CD4-positive, alpha-beta T cell (primary cell): ENCODE results near the gene COL18A1. TPM values are rescaled to one million over a fixed set of nuclear protein-coding genes. Genes with fewer than 3 reads are reported as not detected.

ENCODE experiments used
- ATAC-seq: fragments of 200-7000 bp; cut with Tn5 transposase; one replicate; pipeline ENCODE4 v1.10.0; 2022; ENCODE audit warnings: mild to moderate bottlenecking; ENCODE audit not compliant: poor library complexity
- CTCF ChIA-PET: fragments of 350-600 bp; sonication (Branson Sonifier 250); formaldehyde crosslinking; loops from one replicate; lab custom pipeline; 2021; ENCODE audit warnings: antibody characterized with exemption, inconsistent platforms; lab: Charles Lee
- POLR2A ChIA-PET: fragments of 350-600 bp; sonication (Branson Sonifier 250); formaldehyde crosslinking; loops from one replicate; lab custom pipeline; 2021; ENCODE audit warnings: antibody characterized with exemption, inconsistent platforms; lab: Charles Lee
- DNase-seq, 14 experiments: peaks; one replicate each; pipeline ENCODE4 v3.0.0-alpha.2; 2013 to 2020; ENCODE audit warnings: mixed read lengths in 2 of 14
- H3K27ac ChIP-seq, 2 donors: one replicate each; pipeline versions ENCODE4 v1.5.1 to v1.7.0; 2013; ENCODE audit warnings: low read length in 2 of 2, low read depth in 1 of 2, mild to moderate bottlenecking in 1 of 2
- H3K27me3 ChIP-seq, 2 experiments: 1 replicate in 1 of 2; 2 replicates in 1 of 2; pipeline versions ENCODE4 v1.6.1 to v1.7.0; 2013; ENCODE audit warnings: low read length in 2 of 2, control low read depth in 1 of 2, mild to moderate bottlenecking in 1 of 2, moderate library complexity in 1 of 2; ENCODE audit not compliant: insufficient read depth in 2 of 2, control insufficient read depth in 1 of 2
- H3K36me3 ChIP-seq: one replicate; pipeline ENCODE4 v1.6.1; 2013; ENCODE audit warnings: low read length, control low read depth; ENCODE audit not compliant: insufficient read depth
- H3K4me1 ChIP-seq: one replicate; pipeline ENCODE4 v1.6.1; 2013; ENCODE audit warnings: low read length, control low read depth; ENCODE audit not compliant: insufficient read depth
- H3K4me3 ChIP-seq: one replicate; pipeline ENCODE4 v1.5.1; 2013; ENCODE audit warnings: mild to moderate bottlenecking, low read length, moderate library complexity
- H3K9me3 ChIP-seq, 2 experiments: 1 replicate in 1 of 2; 2 replicates in 1 of 2; pipeline versions ENCODE4 v1.6.1 to v1.7.0; 2013; ENCODE audit warnings: low read length in 2 of 2, mild to moderate bottlenecking in 2 of 2, control low read depth in 1 of 2, moderate library complexity in 1 of 2; ENCODE audit not compliant: control insufficient read depth in 1 of 2, insufficient read depth in 1 of 2
- H3K27ac Mint-ChIP-seq: one replicate; pipeline ENCODE4 v1.8.0; 2020; ENCODE audit warnings: mixed read lengths
- H3K27me3 Mint-ChIP-seq: one replicate; pipeline ENCODE4 v1.8.0; 2021; ENCODE audit warnings: mixed read lengths
- H3K36me3 Mint-ChIP-seq: one replicate; pipeline ENCODE4 v1.8.0; 2021; ENCODE audit warnings: low read depth, mixed read lengths
- H3K4me1 Mint-ChIP-seq: one replicate; pipeline ENCODE4 v1.8.0; 2021; ENCODE audit warnings: low read depth, mixed read lengths
- H3K4me3 Mint-ChIP-seq: one replicate; pipeline ENCODE4 v1.8.0; 2020; ENCODE audit warnings: mild to moderate bottlenecking, mixed read lengths
- H3K9me3 Mint-ChIP-seq: one replicate; pipeline ENCODE4 v1.8.0; 2020; ENCODE audit warnings: mixed read lengths
- CTCF ChIP-seq: fragments of 200-600 bp; IDR thresholded peaks from one replicate; pipeline ENCODE4 v1.8.0; 2022; ENCODE audit warnings: antibody characterized with exemption, mild to moderate bottlenecking
- intact Hi-C, 2 experiments: fragments of 100-400 bp; cut with DNase I in 1 of 2; cut with micrococcal nuclease in 1 of 2; formaldehyde crosslinking; loops; one replicate each; pipeline versions ENCODE4 v1.15.1 to v1.9.0; 2023 to 2025; cut with DNase I, micrococcal nuclease
- total RNA-seq, 174 experiments: library from RNA in 2 of 174; stranded (reverse) in 2 of 174; gene quantifications; one replicate each; pipeline ENCODE4 v1.2.3 and lab custom pipeline; 2021 to 2026

The COL18A1 gene
- total RNA-seq, 2 experiments from 2014 or later = 15.2 to 16.0 TPM

- H3K27ac Mint-ChIP-seq = no peak overlapping the region
- H3K36me3 Mint-ChIP-seq = no peaks in the 10 kb centered on the region
- POLR2A ChIA-PET = no interaction called here
- TF ChIP-seq CTCF = no peak
- CTCF ChIA-PET = no interaction called here
- Histone ChIP-seq H3K9me3 (peaks cover 0 to 19% of the 10 kb centered on the region in 2 experiments), H3K27me3 (peaks cover 0 to under 1% of the 10 kb centered on the region in 2 experiments), H3K4me1 (peaks cover 13% of the 10 kb centered on the region), H3K27ac (no peak overlapping the region), H3K36me3 (no peaks in the 10 kb centered on the region), H3K4me3 (no peak overlapping the region)
- DNase-seq = peak in 3 of 14 experiments; percentile 8 to 44 (median 19)
- H3K4me1 Mint-ChIP-seq = peaks cover 10% of the 10 kb centered on the region
- ATAC-seq = no peak
- intact Hi-C loops = loop anchor here in 1 of 2 experiments (1.0 to 10.0 kb wide), 2 partner anchors 377 to 489 kb away; no protein-coding TSS in a partner anchor
- H3K4me3 Mint-ChIP-seq = no peak overlapping the region
- no peaks in the 10 kb centered on the region for H3K9me3 Mint-ChIP-seq
- peaks cover 9% of the 10 kb centered on the region for H3K27me3 Mint-ChIP-seq
These were observed 38.7 kb downstream of the COL18A1 start for GRCh38 chr21:45443595-45444181.

- POLR2A ChIA-PET = no interaction called here
- H3K27ac ChIP-seq = no peak overlapping the region
- H3K36me3 Mint-ChIP-seq = no peaks in the 10 kb centered on the region
- CTCF ChIA-PET = no interaction called here
- peaks cover 6% of the 10 kb centered on the region for H3K4me1 ChIP-seq
- no peaks in the 10 kb centered on the region for H3K9me3 Mint-ChIP-seq
- peaks cover 7% of the 10 kb centered on the region for H3K27me3 Mint-ChIP-seq
- no peak overlapping the region for H3K4me3 Mint-ChIP-seq
- H3K4me1 Mint-ChIP-seq = peaks cover 3% of the 10 kb centered on the region
- no peaks in the 10 kb centered on the region for H3K27me3 ChIP-seq
- H3K27ac Mint-ChIP-seq = no peak overlapping the region
- TF ChIP-seq CTCF = no peak
- intact Hi-C loops = loop anchor here in 1 of 2 experiments (10.0 kb wide), 1 partner anchor 490 kb away; no protein-coding TSS in a partner anchor
- H3K4me3 ChIP-seq = no peak overlapping the region
- peaks cover 0 to 19% of the 10 kb centered on the region in 2 experiments for H3K9me3 ChIP-seq
- no peaks in the 10 kb centered on the region for H3K36me3 ChIP-seq
- DNase-seq (no peak), ATAC-seq (no peak)
These were observed 39.4 kb downstream of the COL18A1 start for GRCh38 chr21:45444385-45444784.

- ChIA-PET CTCF (no interaction called here), POLR2A (no interaction called here)
- Mint-ChIP-seq H3K27me3 (peaks cover 5% of the 10 kb centered on the region), H3K9me3 (no peaks in the 10 kb centered on the region), H3K27ac (no peak overlapping the region), H3K36me3 (no peaks in the 10 kb centered on the region), H3K4me1 (no peaks in the 10 kb centered on the region), H3K4me3 (no peak overlapping the region)
- intact Hi-C loops = loop anchor here in 1 of 2 experiments (10.0 kb wide), 1 partner anchor 491 kb away; no protein-coding TSS in a partner anchor
- Histone ChIP-seq H3K27ac (no peak overlapping the region), H3K4me3 (no peak overlapping the region), H3K27me3 (no peaks in the 10 kb centered on the region), H3K36me3 (no peaks in the 10 kb centered on the region), H3K9me3 (peaks cover 0 to 19% of the 10 kb centered on the region in 2 experiments), H3K4me1 (no peaks in the 10 kb centered on the region)
- no peak for ATAC-seq
- no peak for TF ChIP-seq CTCF
- no peak for DNase-seq
These were observed 40.4 kb downstream of the COL18A1 start for GRCh38 chr21:45445369-45445768.
